ENCODE measurements around the gene RAB17.

DNA sequence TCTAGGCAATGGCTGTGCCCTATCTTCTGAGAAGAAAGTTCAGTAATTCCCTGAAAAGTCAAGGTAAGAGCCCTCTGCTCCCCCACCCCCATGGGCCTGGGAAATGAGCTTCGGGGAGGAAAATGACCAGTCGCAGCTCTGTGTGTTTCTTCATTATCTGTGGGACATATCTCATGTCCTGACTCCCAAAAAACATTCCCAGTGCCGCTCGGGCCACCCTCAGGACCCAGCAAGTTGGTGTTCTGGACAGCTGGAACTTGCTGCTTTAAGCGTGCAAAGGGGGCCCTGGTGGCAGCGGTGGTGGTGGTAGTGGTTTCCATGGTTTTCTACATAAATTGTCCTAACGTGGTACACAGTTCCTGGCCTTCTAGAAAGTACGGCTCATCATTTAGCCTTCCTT, 41.3 kb downstream of the RAB17 start:
- no peak for TF ChIP-seq POLR2A (IDR thresholded peaks at IDR 0.05)
- no peak for TF ChIP-seq POLR2AphosphoS5 (IDR thresholded peaks at IDR 0.05)
